ENCODE data around the gene UCK2.

The UCK2 gene

DNA sequence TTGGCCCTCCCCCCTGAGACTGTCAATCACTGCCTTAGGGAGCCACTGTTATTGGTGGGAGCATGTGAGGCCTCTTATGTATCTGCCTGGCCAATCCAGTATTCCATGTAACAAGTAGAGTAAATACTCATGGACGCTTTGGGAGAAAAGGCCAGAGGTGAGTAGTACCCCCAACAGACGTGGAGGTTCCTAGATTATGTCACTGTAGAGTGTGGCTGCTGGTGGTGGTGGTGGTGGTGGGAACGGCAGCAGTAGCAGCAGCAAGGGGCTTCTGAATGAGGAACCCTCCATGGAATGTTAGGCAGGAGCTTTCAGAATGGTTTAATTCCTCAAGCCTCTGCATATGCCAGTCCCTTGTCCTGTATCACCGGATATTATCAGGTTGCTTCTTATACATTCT, 118.5 kb downstream of the UCK2 start:
- H3K4me3 ChIP-seq (ENCODE audit: low read length), result no peak overlapping the region
- TF ChIP-seq CTCF (conservative IDR thresholded peaks at IDR 0.05; ENCODE audit: low read depth, low read length), result no peak
- DNase-seq (ENCODE audit: low read depth), result no peak

DNA sequence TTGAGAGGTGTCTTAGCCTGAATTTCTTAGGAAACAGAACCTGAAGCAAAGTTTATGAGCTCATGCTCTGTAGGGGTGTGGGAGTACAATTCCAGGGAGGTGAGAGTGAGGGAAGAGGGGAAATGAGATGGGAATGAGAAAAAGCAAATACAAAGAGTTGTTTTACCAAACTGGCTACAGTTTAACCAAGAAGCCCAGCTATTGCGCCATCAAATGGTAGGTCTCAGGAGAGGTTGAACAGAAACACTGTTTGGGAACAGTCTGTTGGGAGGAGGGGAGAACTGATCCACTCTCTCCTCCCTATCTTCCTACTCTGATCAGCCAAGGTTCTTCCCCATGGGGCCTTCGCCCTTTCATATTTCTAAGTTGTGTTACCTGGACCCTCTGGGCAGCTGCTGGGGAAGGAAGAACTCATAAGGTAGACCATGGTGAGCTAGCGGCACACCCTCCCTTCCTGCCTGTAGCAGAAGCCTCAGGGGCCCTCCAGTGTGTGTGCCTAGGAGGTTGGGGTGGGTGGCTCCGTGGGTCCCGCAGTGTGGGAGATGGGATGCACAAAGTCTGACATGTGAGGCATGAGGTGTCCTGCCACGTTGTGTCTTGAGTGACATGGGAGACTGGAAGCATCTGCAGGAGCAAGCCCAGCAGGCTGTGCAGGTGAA, 120.5 kb downstream of the UCK2 start:
- no peak for DNase-seq (ENCODE audit: low read depth)
- no peak for TF ChIP-seq CTCF (conservative IDR thresholded peaks at IDR 0.05; ENCODE audit: low read depth, low read length)
- H3K4me3 ChIP-seq (ENCODE audit: low read length), result no peak overlapping the region

DNA sequence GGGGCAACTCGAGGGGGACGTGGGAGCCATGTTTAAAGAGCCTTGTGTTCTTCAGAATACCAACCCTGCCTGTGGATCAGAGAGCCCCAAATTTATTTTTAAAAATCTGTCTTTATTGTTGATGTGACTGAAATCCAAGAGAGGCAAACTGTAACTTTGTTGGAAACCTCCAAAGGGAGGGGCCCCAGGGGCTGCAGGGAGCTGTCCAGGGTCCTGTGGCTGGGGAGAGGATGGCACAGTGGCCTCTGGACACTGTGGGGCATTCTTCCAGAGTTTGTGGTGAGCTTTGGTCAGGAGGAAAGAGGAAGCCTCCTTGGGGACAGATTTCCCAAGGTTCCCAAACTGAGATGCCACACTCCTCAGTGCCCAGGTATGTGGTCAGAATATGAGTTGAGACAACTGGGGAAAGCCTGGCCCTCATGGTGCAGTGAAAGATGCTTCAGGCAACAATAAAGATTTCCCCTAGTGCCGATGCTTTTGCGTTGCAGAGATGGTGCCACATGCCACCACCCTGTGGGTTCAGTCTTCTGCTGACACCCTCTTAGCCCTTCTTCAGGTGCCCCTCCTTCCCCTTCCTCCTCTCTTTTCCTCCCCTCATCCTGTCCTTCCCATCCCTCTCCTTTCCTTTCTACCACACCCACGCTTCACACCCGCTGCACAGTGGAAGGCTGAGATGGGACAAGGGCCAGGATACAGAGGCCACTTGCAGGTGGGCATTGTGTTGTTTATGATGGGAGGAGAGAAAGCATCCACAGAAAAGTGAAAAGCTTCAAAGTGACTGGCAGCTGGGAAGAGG, 122.1 kb downstream of the UCK2 start:
- DNase-seq (ENCODE audit: low read depth), result no peak

GRCh38 chr1:165954940-165955339, 127.5 kb downstream of the UCK2 start:
- DNase-seq (ENCODE audit: low read depth), result no peak
- no peak for TF ChIP-seq CTCF (conservative IDR thresholded peaks at IDR 0.05; ENCODE audit: low read depth, low read length)
- no peak overlapping the region for H3K4me3 ChIP-seq (ENCODE audit: low read length)

More for the DNA sequence above, 122.1 kb downstream of the UCK2 start:
- TF ChIP-seq CTCF (conservative IDR thresholded peaks at IDR 0.05; ENCODE audit: low read depth, low read length), result no peak
- no peak overlapping the region for H3K4me3 ChIP-seq (ENCODE audit: low read length)

- DNase-seq (ENCODE audit: low read depth), result no peak
- TF ChIP-seq CTCF (conservative IDR thresholded peaks at IDR 0.05; ENCODE audit: low read depth, low read length), result no peak
- no peak overlapping the region for H3K4me3 ChIP-seq (ENCODE audit: low read length)
Observed at GRCh38 chr1:165958306-165958705, 130.9 kb downstream of the UCK2 start.

DNA sequence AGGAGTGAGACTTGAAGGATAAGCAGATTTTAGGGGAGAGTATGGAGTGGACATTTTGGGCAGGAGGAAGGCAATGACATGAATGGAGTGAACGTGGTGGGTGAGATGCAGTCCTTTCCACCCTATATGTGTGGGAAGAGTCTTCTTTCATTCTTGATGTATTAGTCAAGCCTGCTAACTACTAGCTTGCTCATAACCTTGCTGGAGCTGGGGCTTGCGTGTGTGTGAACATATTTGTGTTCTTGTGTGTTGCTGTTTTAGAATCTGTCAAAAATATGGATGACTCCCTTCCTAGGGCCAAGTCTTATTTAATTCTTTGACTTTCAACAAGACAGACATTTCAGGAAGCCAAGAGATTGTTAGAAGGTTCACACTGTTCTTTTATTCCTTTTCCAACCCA, 132.7 kb downstream of the UCK2 start:
- no peak overlapping the region for H3K4me3 ChIP-seq (ENCODE audit: low read length)
- no peak for DNase-seq (ENCODE audit: low read depth)
- no peak for TF ChIP-seq CTCF (conservative IDR thresholded peaks at IDR 0.05; ENCODE audit: low read depth, low read length)

DNA sequence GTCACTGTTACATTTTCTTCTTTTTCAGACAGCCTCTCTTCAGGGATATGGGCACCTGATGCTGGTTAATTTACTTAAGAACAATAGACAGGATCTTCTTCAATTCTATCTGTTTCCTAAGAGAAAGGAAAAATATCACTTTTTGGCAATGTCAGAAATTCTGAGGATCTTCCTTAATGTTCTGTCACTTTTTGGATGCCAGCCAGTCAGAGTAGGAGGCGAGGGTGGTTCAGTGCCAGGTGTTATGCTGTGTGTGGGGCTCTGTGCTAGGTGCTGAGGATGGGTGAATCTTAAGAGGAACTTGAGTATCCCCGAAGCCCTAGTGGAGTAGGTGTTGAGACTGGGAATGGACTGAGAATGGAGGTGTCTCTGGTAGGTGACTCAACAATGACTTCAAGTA, 133.5 kb downstream of the UCK2 start:
- H3K4me3 ChIP-seq (ENCODE audit: low read length), result no peak overlapping the region
- TF ChIP-seq CTCF (conservative IDR thresholded peaks at IDR 0.05; ENCODE audit: low read depth, low read length), result no peak
- DNase-seq (ENCODE audit: low read depth), result no peak
